ENCODE data around the gene ARMC2.

GRCh38 chr6:109023356-109023925 lies 175.2 kb downstream of the ARMC2 start:
- TF ChIP-seq POLR2A (IDR thresholded peaks at IDR 0.05) (no peak), CTCF (IDR thresholded peaks at IDR 0.05) (no peak)
